Measurements from ENCODE around the gene SORCS2. TPM values are rescaled to one million over a fixed set of nuclear protein-coding genes. Genes with fewer than 3 reads are reported as not detected.

SORCS2 gene
- total RNA-seq, 4 donors from 2014 or later: 0.07 to 1.2 (median 0.11) TPM

- ATAC-seq (no peak), DNase-seq (no peak)
- in situ Hi-C loops (cut with MboI; ENCODE audit: low sequenced_read_pairs in 4 of 4): no loop called here
- TF ChIP-seq POLR2A (IDR thresholded peaks at IDR 0.05) (no peak), CTCF (IDR thresholded peaks at IDR 0.05 in 4 of 5, conservative IDR thresholded peaks at IDR 0.05 in 1 of 5) (no peak)
- Histone ChIP-seq H3K4me3 (no peak overlapping the region), H3K36me3 (no peaks in the 10 kb centered on the region), H3K4me1 (no peaks in the 10 kb centered on the region), H3K9me3 (no peaks in the 10 kb centered on the region), H3K27ac (no peak overlapping the region), H3K27me3 (no peaks in the 10 kb centered on the region)
- intact Hi-C loops (cut with DNase I; ENCODE audit: low total_unique reads): no loop called here
Measured at GRCh38 chr4:7434141-7434765, 241.9 kb downstream of the SORCS2 start.

- intact Hi-C loops (cut with DNase I; ENCODE audit: low total_unique reads) (no loop called here), in situ Hi-C loops (cut with MboI; ENCODE audit: low sequenced_read_pairs in 4 of 4) (no loop called here)
- Histone ChIP-seq H3K27ac (no peak within 1 kb of the TSS), H3K4me1 (no peaks in the 10 kb centered on the region), H3K4me3 (no peak within 1 kb of the TSS), H3K9me3 (no peaks in the 10 kb centered on the region), H3K36me3 (no peaks in the 10 kb centered on the region), H3K27me3 (no peaks in the 10 kb centered on the region)
- TF ChIP-seq CTCF (IDR thresholded peaks at IDR 0.05 in 4 of 5, conservative IDR thresholded peaks at IDR 0.05 in 1 of 5): no peak
- no peak for TF ChIP-seq POLR2A (IDR thresholded peaks at IDR 0.05)
- ATAC-seq (no peak), DNase-seq (no peak)
Measured at GRCh38 chr4:7434766-7435150, 242.4 kb downstream of the SORCS2 start, which contains the start of gene PSAPL1. TSS of gene PSAPL1 (minus strand) at chr4:7434930. CDS start at chr4:7434879, 51 bp downstream.

- Histone ChIP-seq H3K4me3 (no peak overlapping the region), H3K36me3 (no peaks in the 10 kb centered on the region), H3K9me3 (no peaks in the 10 kb centered on the region), H3K27ac (no peak overlapping the region), H3K27me3 (no peaks in the 10 kb centered on the region), H3K4me1 (no peaks in the 10 kb centered on the region)
- in situ Hi-C loops (cut with MboI; ENCODE audit: low sequenced_read_pairs in 4 of 4): no loop called here
- intact Hi-C loops (cut with DNase I; ENCODE audit: low total_unique reads): no loop called here
- TF ChIP-seq POLR2A (IDR thresholded peaks at IDR 0.05): no peak
- DNase-seq: no peak
- no peak for ATAC-seq
Measured at GRCh38 chr4:7435471-7436061, 243.2 kb downstream of the SORCS2 start.

GRCh38 chr4:7436256-7436655 lies 243.9 kb downstream of the SORCS2 start:
- Histone ChIP-seq H3K9me3 (no peaks in the 10 kb centered on the region), H3K27ac (no peak overlapping the region), H3K27me3 (no peaks in the 10 kb centered on the region), H3K4me3 (no peak overlapping the region), H3K36me3 (no peaks in the 10 kb centered on the region), H3K4me1 (no peaks in the 10 kb centered on the region)
- no peak for TF ChIP-seq POLR2A (IDR thresholded peaks at IDR 0.05)
- no peak for TF ChIP-seq CTCF (IDR thresholded peaks at IDR 0.05 in 4 of 5, conservative IDR thresholded peaks at IDR 0.05 in 1 of 5)
- in situ Hi-C loops (cut with MboI; ENCODE audit: low sequenced_read_pairs in 4 of 4): no loop called here
- DNase-seq (no peak), ATAC-seq (no peak)
- intact Hi-C loops (cut with DNase I; ENCODE audit: low total_unique reads): no loop called here

GRCh38 chr4:7439699-7440098 lies 247.4 kb downstream of the SORCS2 start:
- Histone ChIP-seq H3K4me1 (no peaks in the 10 kb centered on the region), H3K4me3 (no peak overlapping the region), H3K27me3 (no peaks in the 10 kb centered on the region), H3K9me3 (no peaks in the 10 kb centered on the region), H3K27ac (no peak overlapping the region), H3K36me3 (no peaks in the 10 kb centered on the region)
- no peak for ATAC-seq
- no peak for DNase-seq
- no peak for TF ChIP-seq POLR2A (IDR thresholded peaks at IDR 0.05)
- in situ Hi-C loops (cut with MboI; ENCODE audit: low sequenced_read_pairs in 4 of 4) (no loop called here), intact Hi-C loops (cut with DNase I; ENCODE audit: low total_unique reads) (no loop called here)

Data from gastrocnemius medialis (tissue), 4 donors.